ENCODE data around the gene CCDC136. TPM values are rescaled to one million over a fixed set of nuclear protein-coding genes. Genes with fewer than 3 reads are reported as not detected.

CCDC136 gene
- polyA plus RNA-seq, 4 donors: 0.22 to 4.5 (median 1.5) TPM

- no peaks in the 10 kb centered on the region for H3K9me3 ChIP-seq (ENCODE audit: control insufficient read depth in 2 of 2, insufficient read depth in 1 of 2, low read depth in 1 of 2, low read length in 1 of 2)
- H3K4me1 ChIP-seq (ENCODE audit: control insufficient read depth in 3 of 3, insufficient read depth in 2 of 3, low read depth in 1 of 3, low read length in 2 of 3): peaks cover 0 to 10% (median 0%) of the 10 kb centered on the region in 3 donors
- no peaks in the 10 kb centered on the region for H3K27me3 ChIP-seq (ENCODE audit: control insufficient read depth in 3 of 3, insufficient read depth in 3 of 3, low read length in 3 of 3)
- no peak for DNase-seq
- H3K27ac ChIP-seq (ENCODE audit: low read depth in 1 of 3, low read length in 2 of 3): no peak overlapping the region
- no peak overlapping the region for H3K4me3 ChIP-seq (ENCODE audit: low read depth in 1 of 3, low read length in 3 of 3)
- peaks cover 0 to 90% (median 2%) of the 10 kb centered on the region in 3 donors for H3K36me3 ChIP-seq (ENCODE audit: control insufficient read depth in 3 of 3, insufficient read depth in 2 of 3, low read depth in 1 of 3, low read length in 3 of 3)
- FAIRE-seq: no peak
- WGBS, 3 donors: 85 to 90% (median 90%) methylated on average over 26 to 28 of the region's 28 CpGs
Observed at GRCh38 chr7:128852537-128853254, 60.9 kb downstream of the CCDC136 start.

DNA sequence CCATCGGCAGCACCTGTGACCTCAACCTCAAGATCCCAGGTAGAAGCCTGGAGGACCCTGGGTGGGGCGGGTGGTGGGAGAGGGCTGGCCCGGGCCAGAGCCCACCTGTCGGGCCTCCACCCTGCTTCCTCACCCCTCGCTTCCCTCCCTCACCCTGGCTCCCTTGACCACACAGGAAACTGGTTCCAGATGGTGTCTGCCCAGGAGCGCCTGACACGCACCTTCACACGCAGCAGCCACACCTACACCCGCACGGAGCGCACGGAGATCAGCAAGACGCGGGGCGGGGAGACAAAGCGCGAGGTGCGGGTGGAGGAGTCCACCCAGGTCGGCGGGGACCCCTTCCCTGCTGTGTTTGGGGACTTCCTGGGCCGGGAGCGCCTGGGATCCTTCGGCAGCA, 62.0 kb downstream of the CCDC136 start:
- peaks cover 0 to 84% (median 2%) of the 10 kb centered on the region in 3 donors for H3K36me3 ChIP-seq (ENCODE audit: control insufficient read depth in 3 of 3, insufficient read depth in 2 of 3, low read depth in 1 of 3, low read length in 3 of 3)
- no peak for FAIRE-seq

GRCh38 chr7:128854396-128854795, 62.6 kb downstream of the CCDC136 start:
- no peak for DNase-seq
- H3K27me3 ChIP-seq (ENCODE audit: control insufficient read depth in 3 of 3, insufficient read depth in 3 of 3, low read length in 3 of 3): no peaks in the 10 kb centered on the region
- 76 to 90% (median 82%) methylated on average over 20 to 21 of the region's 21 CpGs for WGBS, 3 donors
- no peak overlapping the region for H3K4me3 ChIP-seq (ENCODE audit: low read depth in 1 of 3, low read length in 3 of 3)
- FAIRE-seq: no peak
- H3K9me3 ChIP-seq (ENCODE audit: control insufficient read depth in 2 of 2, insufficient read depth in 1 of 2, low read depth in 1 of 2, low read length in 1 of 2): no peaks in the 10 kb centered on the region
- peaks cover 0 to 10% (median 0%) of the 10 kb centered on the region in 3 donors for H3K4me1 ChIP-seq (ENCODE audit: control insufficient read depth in 3 of 3, insufficient read depth in 2 of 3, low read depth in 1 of 3, low read length in 2 of 3)
- no peak overlapping the region for H3K27ac ChIP-seq (ENCODE audit: low read depth in 1 of 3, low read length in 2 of 3)
- peaks cover 0 to 84% (median 2%) of the 10 kb centered on the region in 3 donors for H3K36me3 ChIP-seq (ENCODE audit: control insufficient read depth in 3 of 3, insufficient read depth in 2 of 3, low read depth in 1 of 3, low read length in 3 of 3)

More for the DNA sequence above, 62.0 kb downstream of the CCDC136 start:
- Histone ChIP-seq H3K27me3 (ENCODE audit: control insufficient read depth in 3 of 3, insufficient read depth in 3 of 3, low read length in 3 of 3) (no peaks in the 10 kb centered on the region), H3K27ac (ENCODE audit: low read depth in 1 of 3, low read length in 2 of 3) (no peak overlapping the region), H3K9me3 (ENCODE audit: control insufficient read depth in 2 of 2, insufficient read depth in 1 of 2, low read depth in 1 of 2, low read length in 1 of 2) (no peaks in the 10 kb centered on the region), H3K4me1 (ENCODE audit: control insufficient read depth in 3 of 3, insufficient read depth in 2 of 3, low read depth in 1 of 3, low read length in 2 of 3) (peaks cover 0 to 10% (median 0%) of the 10 kb centered on the region in 3 donors), H3K4me3 (ENCODE audit: low read depth in 1 of 3, low read length in 3 of 3) (no peak overlapping the region)
- DNase-seq: no peak
- 53 to 78% (median 59%) methylated on average over 20 to 23 of the region's 23 CpGs for WGBS, 3 donors

DNA sequence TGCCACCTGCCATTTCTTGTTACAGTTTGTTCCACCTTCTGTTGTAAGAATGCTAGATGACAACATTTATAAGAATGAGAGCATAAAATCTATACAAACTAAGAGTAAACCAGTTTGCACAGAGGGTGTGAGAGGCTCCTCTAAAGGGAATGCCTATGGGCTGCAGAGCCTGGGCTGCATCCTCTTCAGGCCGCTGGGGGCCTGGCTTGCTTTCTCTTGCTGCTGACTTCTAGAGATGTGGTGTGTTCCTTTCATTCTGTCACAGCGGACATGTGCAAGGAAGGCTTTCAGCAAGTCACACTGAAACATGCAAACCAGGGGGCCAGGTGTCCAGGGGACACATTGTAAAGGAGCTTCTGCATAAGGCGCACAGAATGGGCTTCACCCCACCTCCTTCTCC, 63.8 kb downstream of the CCDC136 start:
- Histone ChIP-seq H3K27ac (ENCODE audit: low read depth in 1 of 3, low read length in 2 of 3) (no peak overlapping the region), H3K4me1 (ENCODE audit: control insufficient read depth in 3 of 3, insufficient read depth in 2 of 3, low read depth in 1 of 3, low read length in 2 of 3) (no peaks in the 10 kb centered on the region), H3K4me3 (ENCODE audit: low read depth in 1 of 3, low read length in 3 of 3) (no peak overlapping the region), H3K36me3 (ENCODE audit: control insufficient read depth in 3 of 3, insufficient read depth in 2 of 3, low read depth in 1 of 3, low read length in 3 of 3) (peaks cover 0 to 73% (median 2%) of the 10 kb centered on the region in 3 donors), H3K27me3 (ENCODE audit: control insufficient read depth in 3 of 3, insufficient read depth in 3 of 3, low read length in 3 of 3) (no peaks in the 10 kb centered on the region), H3K9me3 (ENCODE audit: control insufficient read depth in 2 of 2, insufficient read depth in 1 of 2, low read depth in 1 of 2, low read length in 1 of 2) (no peaks in the 10 kb centered on the region)
- DNase-seq: no peak
- no peak for FAIRE-seq
- 75 to 82% (median 76%) methylated on average over 3 of the region's 3 CpGs for WGBS, 3 donors

GRCh38 chr7:128856001-128856718, 64.4 kb downstream of the CCDC136 start:
- Histone ChIP-seq H3K36me3 (ENCODE audit: control insufficient read depth in 3 of 3, insufficient read depth in 2 of 3, low read depth in 1 of 3, low read length in 3 of 3) (peaks cover 0 to 67% (median 2%) of the 10 kb centered on the region in 3 donors), H3K9me3 (ENCODE audit: control insufficient read depth in 2 of 2, insufficient read depth in 1 of 2, low read depth in 1 of 2, low read length in 1 of 2) (no peaks in the 10 kb centered on the region), H3K4me3 (ENCODE audit: low read depth in 1 of 3, low read length in 3 of 3) (no peak overlapping the region), H3K27ac (ENCODE audit: low read depth in 1 of 3, low read length in 2 of 3) (no peak overlapping the region), H3K4me1 (ENCODE audit: control insufficient read depth in 3 of 3, insufficient read depth in 2 of 3, low read depth in 1 of 3, low read length in 2 of 3) (no peaks in the 10 kb centered on the region), H3K27me3 (ENCODE audit: control insufficient read depth in 3 of 3, insufficient read depth in 3 of 3, low read length in 3 of 3) (no peaks in the 10 kb centered on the region)
- WGBS, 3 donors: 79 to 85% (median 80%) methylated on average over 17 of the region's 17 CpGs
- no peak for DNase-seq
- no peak for FAIRE-seq

DNA sequence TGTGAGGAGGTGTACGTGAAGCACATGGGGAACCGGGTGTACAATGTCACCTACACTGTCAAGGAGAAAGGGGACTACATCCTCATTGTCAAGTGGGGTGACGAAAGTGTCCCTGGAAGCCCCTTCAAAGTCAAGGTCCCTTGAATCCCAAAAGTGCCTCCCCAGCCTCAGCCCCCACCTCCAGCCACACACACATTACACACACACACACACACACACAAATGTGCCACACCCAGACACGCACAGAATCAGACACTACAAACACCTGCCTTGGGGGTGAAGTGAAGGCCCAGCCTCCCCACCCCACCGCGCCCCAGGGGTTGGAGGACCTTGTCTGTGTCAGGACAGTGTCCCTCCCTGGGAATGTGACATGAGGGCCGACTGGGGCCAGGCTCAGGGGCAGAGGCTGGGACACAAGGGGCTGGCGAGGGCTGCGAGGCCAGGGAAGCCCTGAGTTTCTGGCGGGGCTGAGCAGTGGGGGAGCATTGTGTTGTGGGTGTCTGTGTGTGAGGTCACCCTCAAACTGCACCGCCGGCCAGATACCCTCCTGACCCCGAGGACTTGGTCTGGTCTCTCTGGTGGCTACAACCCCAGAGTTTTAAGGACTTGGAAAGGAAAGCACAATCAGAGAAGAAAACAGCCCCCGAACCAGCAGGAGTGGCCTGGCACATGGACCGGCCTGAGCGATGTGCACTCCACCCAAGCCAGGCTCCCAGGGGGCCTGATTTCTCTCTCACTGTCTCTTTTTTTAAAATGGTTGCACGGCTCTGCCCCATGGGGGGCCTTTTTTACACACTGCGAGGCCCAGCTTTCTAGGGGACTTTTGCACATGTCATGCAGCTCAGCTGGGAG, 66.8 kb downstream of the CCDC136 start:
- no peak overlapping the region for H3K27ac ChIP-seq (ENCODE audit: low read depth in 1 of 3, low read length in 2 of 3)
- H3K4me3 ChIP-seq (ENCODE audit: low read depth in 1 of 3, low read length in 3 of 3): no peak overlapping the region
- FAIRE-seq (no peak), DNase-seq (no peak)
- no peaks in the 10 kb centered on the region for H3K9me3 ChIP-seq (ENCODE audit: control insufficient read depth in 2 of 2, insufficient read depth in 1 of 2, low read depth in 1 of 2, low read length in 1 of 2)
- peaks cover 0 to 3% (median 0%) of the 10 kb centered on the region in 3 donors for H3K4me1 ChIP-seq (ENCODE audit: control insufficient read depth in 3 of 3, insufficient read depth in 2 of 3, low read depth in 1 of 3, low read length in 2 of 3)
- H3K27me3 ChIP-seq (ENCODE audit: control insufficient read depth in 3 of 3, insufficient read depth in 3 of 3, low read length in 3 of 3): no peaks in the 10 kb centered on the region
- peaks cover 0 to 46% (median 0%) of the 10 kb centered on the region in 3 donors for H3K36me3 ChIP-seq (ENCODE audit: control insufficient read depth in 3 of 3, insufficient read depth in 2 of 3, low read depth in 1 of 3, low read length in 3 of 3)
- 68 to 78% (median 71%) methylated on average over 16 to 18 of the region's 18 CpGs for WGBS, 3 donors

DNA sequence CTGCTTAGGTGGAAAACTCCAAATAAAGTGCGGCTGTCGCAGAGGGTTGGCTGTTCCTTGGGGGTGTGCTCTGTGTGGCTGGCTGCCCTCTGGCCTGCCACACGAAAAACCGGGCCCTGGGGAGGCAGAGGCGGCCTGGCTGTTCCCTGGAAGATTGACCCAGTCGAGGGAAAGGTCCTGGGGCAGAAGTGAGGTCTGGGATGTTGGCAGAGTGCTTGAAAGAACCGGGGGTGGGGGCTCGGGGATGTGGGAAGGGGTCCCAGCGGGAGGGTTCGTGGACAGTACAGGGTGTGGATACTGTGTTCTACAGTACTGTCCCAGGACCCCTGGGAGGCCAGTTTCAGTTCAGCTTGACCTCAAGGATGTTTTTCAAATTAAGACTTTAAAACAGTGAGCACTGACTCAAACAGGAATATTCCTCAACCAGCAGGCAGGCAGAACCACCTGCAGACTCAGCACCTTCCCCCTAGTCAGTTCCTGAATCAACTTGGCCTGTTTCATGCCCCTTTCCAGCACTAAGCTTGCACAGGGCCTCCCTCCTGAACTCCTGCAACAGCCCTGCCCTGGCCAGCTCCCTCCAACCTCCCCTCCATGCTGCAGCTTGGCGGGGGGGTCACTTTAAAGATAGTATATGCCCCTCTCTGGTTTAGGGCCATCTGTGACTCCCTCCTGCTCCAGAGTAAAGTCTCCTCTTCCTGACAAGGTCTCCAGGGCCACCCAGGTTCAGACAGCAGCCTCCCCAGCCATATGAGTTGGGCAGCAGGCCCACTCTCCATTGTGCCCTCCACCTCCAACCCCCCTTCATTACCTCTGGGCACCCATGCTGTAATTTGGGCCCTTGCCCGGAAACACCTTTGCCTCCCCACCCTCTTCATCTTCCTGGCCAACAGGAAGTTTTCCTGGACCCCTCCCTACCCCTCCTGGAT, 67.7 kb downstream of the CCDC136 start:
- Histone ChIP-seq H3K27ac (ENCODE audit: low read depth in 1 of 3, low read length in 2 of 3) (no peak overlapping the region), H3K9me3 (ENCODE audit: control insufficient read depth in 2 of 2, insufficient read depth in 1 of 2, low read depth in 1 of 2, low read length in 1 of 2) (no peaks in the 10 kb centered on the region), H3K4me3 (ENCODE audit: low read depth in 1 of 3, low read length in 3 of 3) (no peak overlapping the region), H3K27me3 (ENCODE audit: control insufficient read depth in 3 of 3, insufficient read depth in 3 of 3, low read length in 3 of 3) (no peaks in the 10 kb centered on the region), H3K36me3 (ENCODE audit: control insufficient read depth in 3 of 3, insufficient read depth in 2 of 3, low read depth in 1 of 3, low read length in 3 of 3) (peaks cover 0 to 38% (median 0%) of the 10 kb centered on the region in 3 donors), H3K4me1 (ENCODE audit: control insufficient read depth in 3 of 3, insufficient read depth in 2 of 3, low read depth in 1 of 3, low read length in 2 of 3) (peaks cover 0 to 3% (median 0%) of the 10 kb centered on the region in 3 donors)
- WGBS, 3 donors: 65 to 70% (median 68%) methylated on average over 12 of the region's 12 CpGs
- no peak for FAIRE-seq
- DNase-seq: no peak
